Activated T-helper 2 cell treated with anti-CD3 and anti-CD28 coated beads, Interferon-gamma antibody, Interleukin-2, Interleukin-4, amounts not matched to agents 10 μg/mL and 5 μg/mL and 100 μg/mL, durations not matched to agents 14 hours and 24 hours and 36 hours (primary cell): Measurements from ENCODE around the gene CATSPERB. TPM values are rescaled to one million over a fixed set of nuclear protein-coding genes. Genes with fewer than 3 reads are reported as not detected.
"Not testable (repeated sequence)": the region's sequence is repeated elsewhere in the genome, so short reads cannot be mapped to it uniquely, and the experiment has no call there.

ENCODE experiments used
- DNase-seq: peaks from one replicate; pipeline ENCODE4 v3.0.0; 2021; ENCODE audit warnings: low spot score
- H3K27ac Mint-ChIP-seq: one replicate; pipeline ENCODE4 v1.8.0; 2021; ENCODE audit warnings: mixed read lengths
- H3K27me3 Mint-ChIP-seq: one replicate; pipeline ENCODE4 v1.8.0; 2021; ENCODE audit warnings: low read depth, mixed read lengths
- H3K36me3 Mint-ChIP-seq: one replicate; pipeline ENCODE4 v1.8.0; 2021; ENCODE audit warnings: low read depth, mixed read lengths
- H3K4me1 Mint-ChIP-seq: one replicate; pipeline ENCODE4 v1.8.0; 2021; ENCODE audit warnings: low read depth, mixed read lengths
- H3K4me3 Mint-ChIP-seq: one replicate; pipeline ENCODE4 v1.8.0; 2021; ENCODE audit warnings: low read depth, mild to moderate bottlenecking, moderate library complexity, mixed read lengths
- H3K9me3 Mint-ChIP-seq: one replicate; pipeline ENCODE4 v1.8.0; 2021; ENCODE audit warnings: mixed read lengths
- intact Hi-C: fragments of 100-400 bp; cut with micrococcal nuclease; formaldehyde crosslinking; loops from one replicate; pipeline ENCODE4 v1.15.1; 2023
- total RNA-seq: library from RNA; stranded (reverse); gene quantifications from 2 replicates; pipeline ENCODE4 v1.2.3, GENCODE V29; 2022

Gene CATSPERB
- total RNA-seq, 1 donor from 2014 or later = 0.46 TPM

- Mint-ChIP-seq H3K4me1 (no peaks in the 10 kb centered on the region), H3K27me3 (peaks cover 12% of the 10 kb centered on the region), H3K36me3 (peaks cover 3% of the 10 kb centered on the region), H3K9me3 (peaks cover 14% of the 10 kb centered on the region), H3K27ac (no peak overlapping the region), H3K4me3 (no peak overlapping the region)
- no peak for DNase-seq
- intact Hi-C loops = no loop called here
Observed at GRCh38 chr14:91582761-91583160, 149.1 kb downstream of the CATSPERB start.

GRCh38 chr14:91580876-91581577 is 150.9 kb downstream of the CATSPERB start:
- Mint-ChIP-seq H3K9me3 (peaks cover 14% of the 10 kb centered on the region), H3K36me3 (peaks cover 3% of the 10 kb centered on the region), H3K27ac (no peak overlapping the region), H3K4me1 (no peaks in the 10 kb centered on the region), H3K27me3 (peaks cover 12% of the 10 kb centered on the region), H3K4me3 (no peak overlapping the region)
- intact Hi-C loops = no loop called here
- DNase-seq = no peak

GRCh38 chr14:91577632-91578233 is 154.2 kb downstream of the CATSPERB start:
- Mint-ChIP-seq H3K9me3 (no peaks in the 10 kb centered on the region), H3K4me1 (peaks cover 16% of the 10 kb centered on the region), H3K4me3 (no peak overlapping the region), H3K27me3 (peaks cover 34% of the 10 kb centered on the region), H3K36me3 (no peaks in the 10 kb centered on the region), H3K27ac (no peak overlapping the region)
- DNase-seq = no peak
- intact Hi-C loops = no loop called here

GRCh38 chr14:91575469-91576208 is 156.2 kb downstream of the CATSPERB start:
- Mint-ChIP-seq H3K4me1 (peaks cover 16% of the 10 kb centered on the region), H3K9me3 (no peaks in the 10 kb centered on the region), H3K27ac (no peak overlapping the region), H3K27me3 (peaks cover 28% of the 10 kb centered on the region), H3K4me3 (no peak overlapping the region), H3K36me3 (no peaks in the 10 kb centered on the region)
- no peak for DNase-seq
- intact Hi-C loops = loop anchor here (2.0 kb wide), 1 partner anchor 65 kb away; the partner anchor contains the start of gene PPP4R3A

GRCh38 chr14:91573894-91574837 is 157.7 kb downstream of the CATSPERB start:
- H3K27ac Mint-ChIP-seq = no peak overlapping the region
- H3K27me3 Mint-ChIP-seq = peaks cover 24% of the 10 kb centered on the region
- peak; percentile 32 for DNase-seq
- peak overlapping the region; percentile 72 for H3K4me3 Mint-ChIP-seq
- intact Hi-C loops = loop anchor here (2.0 kb wide), 1 partner anchor 63 kb away; the partner anchor contains the start of gene PPP4R3A
- no peaks in the 10 kb centered on the region for H3K36me3 Mint-ChIP-seq
- H3K4me1 Mint-ChIP-seq = peaks cover 16% of the 10 kb centered on the region
- H3K9me3 Mint-ChIP-seq = no peaks in the 10 kb centered on the region

GRCh38 chr14:91573528-91573893 is 158.4 kb downstream of the CATSPERB start:
- Mint-ChIP-seq H3K4me3 (peak overlapping the region; percentile 57), H3K27me3 (peaks cover 24% of the 10 kb centered on the region), H3K9me3 (no peaks in the 10 kb centered on the region), H3K36me3 (no peaks in the 10 kb centered on the region), H3K4me1 (peaks cover 16% of the 10 kb centered on the region), H3K27ac (no peak overlapping the region)
- no peak for DNase-seq
- intact Hi-C loops = no loop called here

- Mint-ChIP-seq H3K27ac (no peak overlapping the region), H3K36me3 (no peaks in the 10 kb centered on the region), H3K9me3 (no peaks in the 10 kb centered on the region), H3K4me3 (no peak overlapping the region), H3K27me3 (peaks cover 17% of the 10 kb centered on the region), H3K4me1 (peaks cover 16% of the 10 kb centered on the region)
- DNase-seq = no peak
- intact Hi-C loops = no loop called here
Observed at GRCh38 chr14:91570021-91570420, 161.9 kb downstream of the CATSPERB start.

- H3K27ac Mint-ChIP-seq = no peak overlapping the region
- peaks cover 10% of the 10 kb centered on the region for H3K27me3 Mint-ChIP-seq
- DNase-seq = no peak
- no peaks in the 10 kb centered on the region for H3K9me3 Mint-ChIP-seq
- intact Hi-C loops = no loop called here
- peaks cover 9% of the 10 kb centered on the region for H3K4me1 Mint-ChIP-seq
- H3K36me3 Mint-ChIP-seq = no peaks in the 10 kb centered on the region
- no peak overlapping the region for H3K4me3 Mint-ChIP-seq
Observed at GRCh38 chr14:91569301-91569700, 162.6 kb downstream of the CATSPERB start.

GRCh38 chr14:91568626-91569025 is 163.3 kb downstream of the CATSPERB start:
- intact Hi-C loops = no loop called here
- Mint-ChIP-seq H3K27me3 (peaks cover 6% of the 10 kb centered on the region), H3K27ac (no peak overlapping the region), H3K4me3 (no peak overlapping the region), H3K36me3 (no peaks in the 10 kb centered on the region), H3K4me1 (peaks cover 5% of the 10 kb centered on the region), H3K9me3 (no peaks in the 10 kb centered on the region)
- DNase-seq = no peak

GRCh38 chr14:91567827-91568226 is 164.1 kb downstream of the CATSPERB start:
- H3K9me3 Mint-ChIP-seq, H3K27ac Mint-ChIP-seq, DNase-seq, H3K4me3 Mint-ChIP-seq, H3K4me1 Mint-ChIP-seq, H3K27me3 Mint-ChIP-seq, intact Hi-C loops, H3K36me3 Mint-ChIP-seq: not testable (repeated sequence)

GRCh38 chr14:91555531-91555930 is 176.4 kb downstream of the CATSPERB start:
- intact Hi-C loops = no loop called here

GRCh38 chr14:91554535-91555332 is 177.2 kb downstream of the CATSPERB start:
- intact Hi-C loops = no loop called here
- DNase-seq = no peak
- Mint-ChIP-seq H3K4me3 (no peak overlapping the region), H3K27me3 (peaks cover 12% of the 10 kb centered on the region), H3K36me3 (no peaks in the 10 kb centered on the region), H3K9me3 (peaks cover 5% of the 10 kb centered on the region), H3K4me1 (no peaks in the 10 kb centered on the region), H3K27ac (no peak overlapping the region)

More at GRCh38 chr14:91555531-91555930, 176.4 kb downstream of the CATSPERB start:
- no peak for DNase-seq
- H3K4me1 Mint-ChIP-seq = no peaks in the 10 kb centered on the region
- peaks cover 5% of the 10 kb centered on the region for H3K9me3 Mint-ChIP-seq
- no peak overlapping the region for H3K27ac Mint-ChIP-seq
- no peaks in the 10 kb centered on the region for H3K36me3 Mint-ChIP-seq
- H3K27me3 Mint-ChIP-seq = peaks cover 11% of the 10 kb centered on the region
- no peak overlapping the region for H3K4me3 Mint-ChIP-seq
